ENCODE results near the gene TXNL4A. TPM values are rescaled to one million over a fixed set of nuclear protein-coding genes. Genes with fewer than 3 reads are reported as not detected.
A peak's percentile ranks its signal among the peaks of the same experiment; 100 is the strongest.

The TXNL4A gene
- total RNA-seq (21.1 and 39.5 TPM in 2 replicates), polyA plus RNA-seq (101 and 117 TPM in 2 replicates), polyA minus RNA-seq (ENCODE audit: low replicate concordance) (11.0 and 40.6 TPM in 2 replicates)
- 147 and 173 TPM in 2 replicates for polyA plus RNA-seq (2012)

DNA sequence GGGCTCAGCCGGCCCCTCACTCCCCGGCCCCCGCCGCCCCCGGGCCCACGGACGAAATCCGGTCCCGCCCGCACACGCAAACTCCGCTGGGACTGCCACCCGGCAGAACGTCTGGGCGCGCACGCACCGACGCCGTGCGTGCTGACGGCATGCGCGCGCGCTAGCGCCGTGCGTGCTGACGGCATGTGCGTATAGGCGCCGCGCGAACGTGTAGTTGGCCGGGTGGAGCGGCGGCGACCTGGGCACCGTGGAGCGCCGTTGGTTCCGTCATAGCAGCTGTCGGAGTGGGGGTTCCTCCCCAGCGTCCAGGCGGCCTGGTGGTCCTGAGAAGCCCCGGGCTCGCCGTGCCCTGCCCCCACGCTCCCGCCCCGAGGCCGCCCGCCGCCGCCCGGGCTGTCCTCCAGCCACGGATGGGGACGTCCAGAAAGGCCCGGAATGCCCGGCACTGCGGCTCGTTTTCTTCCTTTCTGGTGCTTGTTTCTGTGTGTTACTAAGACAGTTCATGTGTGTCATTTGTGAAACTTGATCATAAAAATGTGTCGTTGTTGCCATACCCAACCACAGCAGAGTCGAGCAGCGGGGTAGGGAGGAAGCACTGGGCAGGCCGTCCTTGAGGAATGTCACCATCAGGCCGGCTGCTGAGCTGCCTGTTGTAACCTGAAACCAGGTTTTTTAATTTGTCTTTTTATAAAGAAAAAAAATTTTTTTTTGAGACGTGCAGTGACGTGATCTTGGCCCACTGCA lies at the start of gene TXNL4A:
TXNL4A (minus strand) TSS at position 113 of the 744 bp plus-strand sequence. CDS start 171 bp downstream, outside the sequence.
- DNase-seq (ENCODE audit: low read depth in 2 of 2), result peak; percentile 88
- Histone ChIP-seq H2AFZ (ENCODE audit: low read length) (peak within 1 kb of the TSS; percentile 78), H3K9me3 (ENCODE audit: control insufficient read depth, insufficient read depth, low read depth, low read length) (no peaks in the 10 kb centered on the region), H3K4me3 (replicated peaks in 1 of 4; ENCODE audit: control extremely low read depth in 1 of 4, insufficient read depth in 1 of 4, low read depth in 3 of 4, low read length in 4 of 4) (peak within 1 kb of the TSS; percentile 82 to 96 (median 94)), H3K4me1 (ENCODE audit: control insufficient read depth, extremely low read depth, insufficient read depth, low read length) (peaks cover 2% of the 10 kb centered on the region), H3K36me3 (ENCODE audit: control insufficient read depth, insufficient read depth, low read length) (no peaks in the 10 kb centered on the region), H3K9ac (ENCODE audit: insufficient read depth, low read length) (peak within 1 kb of the TSS; percentile 97), H3K27ac (ENCODE audit: insufficient read depth, low read length) (peak within 1 kb of the TSS; percentile 98), H4K20me1 (ENCODE audit: control insufficient read depth, extremely low read depth, insufficient read depth, low read length) (peaks cover 2% of the 10 kb centered on the region), H3K79me2 (ENCODE audit: control insufficient read depth, insufficient read depth, low read length) (peaks cover 46% of the 10 kb centered on the region), H3K4me2 (ENCODE audit: extremely low read depth, insufficient read depth, low read length) (peak within 1 kb of the TSS; percentile 97), H3K27me3 (ENCODE audit: control insufficient read depth, insufficient read depth, low read length) (no peaks in the 10 kb centered on the region)
- no peak for TF ChIP-seq EZH2 (IDR thresholded peaks at IDR 0.05; ENCODE audit: low read length, missing control alignments)
- TF ChIP-seq CTCF (conservative IDR thresholded peaks at IDR 0.05 in 1 of 2, IDR thresholded peaks at IDR 0.05 in 1 of 2; ENCODE audit: low read depth in 1 of 2, low read length in 2 of 2), result no peak

DNA sequence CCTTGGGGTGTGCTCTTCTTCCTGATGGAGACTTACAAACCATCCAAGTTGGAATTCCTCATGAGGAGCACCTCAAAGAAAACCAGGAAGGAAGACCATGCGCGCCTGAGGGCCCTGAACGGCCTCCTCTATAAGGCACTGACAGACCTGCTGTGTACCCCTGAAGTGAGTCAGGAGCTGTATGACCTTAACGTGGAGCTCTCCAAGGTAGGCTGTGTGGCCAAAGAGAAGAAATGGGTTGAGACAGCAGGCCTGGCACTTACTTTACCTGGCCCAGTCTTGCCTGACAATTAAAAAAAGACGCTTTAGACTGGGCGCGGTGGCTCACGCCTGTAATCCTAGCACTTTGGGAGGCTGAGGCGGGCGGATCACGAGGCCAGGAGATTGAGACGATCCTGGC lies 48.9 kb upstream of the TXNL4A start:
- no peak for TF ChIP-seq CTCF (conservative IDR thresholded peaks at IDR 0.05 in 1 of 2, IDR thresholded peaks at IDR 0.05 in 1 of 2; ENCODE audit: low read depth in 1 of 2, low read length in 2 of 2)
- TF ChIP-seq EZH2 (IDR thresholded peaks at IDR 0.05; ENCODE audit: low read length, missing control alignments), result no peak
- H2AFZ ChIP-seq (ENCODE audit: low read length), result no peak overlapping the region
- no peak for DNase-seq (ENCODE audit: low read depth in 2 of 2)
- no peak overlapping the region for H3K4me2 ChIP-seq (ENCODE audit: extremely low read depth, insufficient read depth, low read length)
- peaks cover 8% of the 10 kb centered on the region for H3K4me1 ChIP-seq (ENCODE audit: control insufficient read depth, extremely low read depth, insufficient read depth, low read length)
- no peaks in the 10 kb centered on the region for H3K9me3 ChIP-seq (ENCODE audit: control insufficient read depth, insufficient read depth, low read depth, low read length)
- peaks cover 15% of the 10 kb centered on the region for H3K79me2 ChIP-seq (ENCODE audit: control insufficient read depth, insufficient read depth, low read length)
- H3K36me3 ChIP-seq (ENCODE audit: control insufficient read depth, insufficient read depth, low read length), result peaks cover 4% of the 10 kb centered on the region
- H3K4me3 ChIP-seq (replicated peaks in 1 of 4; ENCODE audit: control extremely low read depth in 1 of 4, insufficient read depth in 1 of 4, low read depth in 3 of 4, low read length in 4 of 4), result no peak overlapping the region
- H3K9ac ChIP-seq (ENCODE audit: insufficient read depth, low read length), result no peak overlapping the region
- no peaks in the 10 kb centered on the region for H4K20me1 ChIP-seq (ENCODE audit: control insufficient read depth, extremely low read depth, insufficient read depth, low read length)
- no peak overlapping the region for H3K27ac ChIP-seq (ENCODE audit: insufficient read depth, low read length)
- H3K27me3 ChIP-seq (ENCODE audit: control insufficient read depth, insufficient read depth, low read length), result no peaks in the 10 kb centered on the region

- no peak for DNase-seq (ENCODE audit: low read depth in 2 of 2)
- H3K79me2 ChIP-seq (ENCODE audit: control insufficient read depth, insufficient read depth, low read length), result peaks cover 15% of the 10 kb centered on the region
- H4K20me1 ChIP-seq (ENCODE audit: control insufficient read depth, extremely low read depth, insufficient read depth, low read length), result no peaks in the 10 kb centered on the region
- peaks cover 4% of the 10 kb centered on the region for H3K36me3 ChIP-seq (ENCODE audit: control insufficient read depth, insufficient read depth, low read length)
- TF ChIP-seq EZH2 (IDR thresholded peaks at IDR 0.05; ENCODE audit: low read length, missing control alignments) (no peak), CTCF (conservative IDR thresholded peaks at IDR 0.05 in 1 of 2, IDR thresholded peaks at IDR 0.05 in 1 of 2; ENCODE audit: low read depth in 1 of 2, low read length in 2 of 2) (no peak)
- H3K27ac ChIP-seq (ENCODE audit: insufficient read depth, low read length), result no peak overlapping the region
- H3K27me3 ChIP-seq (ENCODE audit: control insufficient read depth, insufficient read depth, low read length), result no peaks in the 10 kb centered on the region
- no peak overlapping the region for H2AFZ ChIP-seq (ENCODE audit: low read length)
- peaks cover 8% of the 10 kb centered on the region for H3K4me1 ChIP-seq (ENCODE audit: control insufficient read depth, extremely low read depth, insufficient read depth, low read length)
- H3K9me3 ChIP-seq (ENCODE audit: control insufficient read depth, insufficient read depth, low read depth, low read length), result no peaks in the 10 kb centered on the region
- H3K4me3 ChIP-seq (replicated peaks in 1 of 4; ENCODE audit: control extremely low read depth in 1 of 4, insufficient read depth in 1 of 4, low read depth in 3 of 4, low read length in 4 of 4), result peak overlapping the region in 2 of 4 experiments; percentile 6 to 82
- H3K9ac ChIP-seq (ENCODE audit: insufficient read depth, low read length), result no peak overlapping the region
- peak overlapping the region; percentile 80 for H3K4me2 ChIP-seq (ENCODE audit: extremely low read depth, insufficient read depth, low read length)
These were observed 47.6 kb upstream of the TXNL4A start for GRCh38 chr18:80035997-80036396.

All from fibroblast of lung (primary cell).